Epidermal melanocyte (primary cell): ENCODE data around the gene PSPN.
"Not testable (repeated sequence)": the region's sequence is repeated elsewhere in the genome, so short reads cannot be mapped to it uniquely, and the experiment has no call there.

ENCODE experiments used
- DNase-seq: peaks from one replicate; pipeline ENCODE4 v3.0.0; 2011; ENCODE audit warnings: low spot score; ENCODE audit not compliant: insufficient read length

The PSPN gene

DNA sequence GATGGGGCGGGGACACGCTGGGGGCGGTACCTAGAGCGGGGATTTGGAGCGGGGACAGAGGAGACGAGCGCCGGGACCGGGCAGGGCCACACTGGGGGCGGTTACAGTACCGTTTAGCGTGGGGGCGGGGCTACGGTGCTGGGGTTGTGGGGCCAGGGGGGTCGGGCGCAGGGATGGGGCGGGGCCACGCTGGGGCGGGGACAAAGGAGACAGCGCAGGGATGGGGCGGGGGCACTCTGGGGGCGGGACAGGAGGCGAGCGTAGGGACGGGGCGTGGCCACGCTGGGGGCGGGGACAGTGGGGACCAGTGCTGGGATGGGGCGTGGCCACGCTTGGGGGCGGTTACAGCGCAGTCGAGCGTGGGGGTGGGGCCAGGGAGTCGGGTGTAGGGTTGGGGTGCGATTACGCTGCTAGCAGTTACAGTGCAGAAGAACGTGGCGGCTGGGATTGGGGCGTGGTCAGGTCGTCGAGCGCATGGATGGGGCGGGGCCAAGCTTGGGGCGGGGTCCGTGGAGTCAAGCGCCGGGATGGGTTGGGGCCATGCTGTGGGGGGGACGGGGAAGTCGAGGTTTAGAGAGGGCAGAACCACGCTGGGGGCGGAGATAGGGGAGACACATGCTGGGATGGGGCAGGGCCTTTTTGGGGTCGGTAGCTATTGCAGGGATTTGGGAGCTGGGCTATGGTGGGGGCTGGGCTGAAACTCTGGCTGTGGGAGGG, 2.5 kb downstream of the PSPN start:
- DNase-seq, result peak; percentile 94

DNA sequence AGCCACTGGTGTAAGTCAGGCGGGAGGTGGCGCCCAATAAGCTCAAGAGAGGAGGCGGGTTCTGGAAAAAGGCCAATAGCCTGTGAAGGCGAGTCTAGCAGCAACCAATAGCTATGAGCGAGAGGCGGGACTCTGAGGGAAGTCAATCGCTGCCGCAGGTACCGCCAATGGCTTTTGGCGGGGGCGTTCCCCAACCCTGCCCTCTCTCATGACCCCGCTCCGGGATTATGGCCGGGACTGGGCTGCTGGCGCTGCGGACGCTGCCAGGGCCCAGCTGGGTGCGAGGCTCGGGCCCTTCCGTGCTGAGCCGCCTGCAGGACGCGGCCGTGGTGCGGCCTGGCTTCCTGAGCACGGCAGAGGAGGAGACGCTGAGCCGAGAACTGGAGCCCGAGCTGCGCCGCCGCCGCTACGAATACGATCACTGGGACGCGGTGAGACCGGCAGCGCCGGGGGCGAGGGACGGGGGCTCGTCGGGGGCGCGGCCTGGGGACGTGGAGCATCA, 3.1 kb downstream of the PSPN start, which contains the start of gene ALKBH7:
ALKBH7 (plus strand) TSS at position 201 of the 502 bp plus-strand sequence; CDS start at position 228, 27 bp downstream.
- peak; percentile 86 for DNase-seq

DNA sequence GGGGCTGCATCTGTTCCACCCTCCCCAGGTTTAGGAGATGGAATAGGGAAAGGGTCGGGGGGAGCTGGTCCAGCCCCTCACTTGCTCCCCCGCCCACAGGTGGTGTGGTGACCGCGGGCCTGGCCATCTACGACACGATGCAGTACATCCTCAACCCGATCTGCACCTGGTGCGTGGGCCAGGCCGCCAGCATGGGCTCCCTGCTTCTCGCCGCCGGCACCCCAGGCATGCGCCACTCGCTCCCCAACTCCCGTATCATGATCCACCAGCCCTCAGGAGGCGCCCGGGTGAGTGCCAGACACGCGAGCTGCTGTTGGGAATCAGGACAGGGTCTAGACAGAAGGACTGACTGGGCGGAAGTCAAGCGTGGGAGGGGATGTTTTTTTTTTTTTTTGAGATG, 11.4 kb downstream of the PSPN start:
- DNase-seq, result no peak

DNA sequence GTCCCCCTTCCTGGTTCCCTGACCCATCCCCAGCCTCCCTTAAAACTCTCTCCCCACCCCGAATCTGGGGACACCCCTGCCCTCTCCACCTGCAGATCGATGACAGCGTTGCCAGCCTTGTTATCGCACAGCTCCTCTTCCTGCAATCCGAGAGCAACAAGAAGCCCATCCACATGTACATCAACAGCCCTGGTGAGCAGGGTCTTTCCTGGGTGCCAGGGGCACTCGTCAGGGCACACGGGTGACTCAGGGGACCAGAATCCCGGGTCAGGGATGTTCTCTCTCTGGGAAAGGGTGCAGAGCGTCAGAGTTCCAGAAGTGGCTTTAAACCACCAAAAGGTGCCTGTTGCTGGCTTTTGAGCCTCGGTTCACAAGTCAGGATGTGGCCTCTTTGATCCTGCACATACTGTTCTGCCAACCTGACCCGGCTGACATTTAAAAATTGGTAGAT, 13.4 kb downstream of the PSPN start:
- DNase-seq, result no peak

DNA sequence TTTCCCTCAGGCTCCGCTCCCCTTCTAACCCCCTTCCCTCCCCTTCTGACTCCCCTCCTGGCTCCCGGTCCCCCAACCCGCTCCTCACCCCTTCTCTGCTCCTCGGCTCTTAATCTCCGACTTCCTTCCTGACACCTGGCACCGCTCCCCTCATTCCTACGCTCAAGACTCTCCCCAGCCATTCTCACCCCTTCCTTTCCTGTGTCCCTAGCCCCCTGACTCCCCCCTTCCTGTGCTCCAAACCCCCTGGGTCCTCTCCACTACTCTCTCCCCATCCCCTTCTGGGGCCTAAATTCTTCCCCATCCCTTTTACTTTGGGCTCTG, 13.7 kb downstream of the PSPN start:
- DNase-seq, result no peak

DNA sequence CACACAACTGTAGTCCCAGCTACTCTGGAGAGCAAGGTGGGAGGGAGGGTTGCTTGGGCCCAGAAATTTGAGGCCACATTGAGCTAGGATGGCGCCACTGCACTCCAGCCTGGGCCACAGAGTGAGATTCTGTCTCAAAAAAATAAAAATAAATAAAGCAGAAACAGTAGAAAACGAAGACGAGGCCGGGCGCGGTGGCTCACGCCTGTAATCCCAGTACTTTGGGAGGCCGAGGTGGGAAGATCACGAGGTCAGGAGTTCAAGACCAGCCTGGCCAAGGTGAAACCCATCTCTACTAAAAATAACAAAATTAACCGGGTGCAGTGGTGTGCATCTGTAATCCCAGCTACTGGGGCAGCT, 14.9 kb downstream of the PSPN start:
- DNase-seq, result not testable (repeated sequence)

DNA sequence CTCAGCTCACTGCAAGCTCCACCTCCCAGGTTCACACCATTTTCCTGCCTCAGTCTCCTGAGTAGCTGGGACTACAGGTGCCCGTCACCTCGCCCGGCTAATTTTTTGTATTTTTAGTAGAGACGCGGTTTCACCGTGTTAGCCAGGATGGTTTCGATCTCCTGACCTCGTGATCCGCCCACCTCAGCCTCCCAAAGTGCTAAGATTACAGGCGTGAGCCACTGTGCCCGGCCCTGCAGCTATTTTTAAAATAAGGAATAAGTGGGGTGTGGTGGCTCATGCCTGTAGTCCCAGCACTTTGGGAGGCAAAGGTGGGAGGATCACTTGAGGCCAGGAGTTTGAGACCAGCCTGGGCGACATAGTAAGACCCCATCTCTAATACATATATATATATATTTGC, 15.3 kb downstream of the PSPN start:
- not testable (repeated sequence) for DNase-seq

DNA sequence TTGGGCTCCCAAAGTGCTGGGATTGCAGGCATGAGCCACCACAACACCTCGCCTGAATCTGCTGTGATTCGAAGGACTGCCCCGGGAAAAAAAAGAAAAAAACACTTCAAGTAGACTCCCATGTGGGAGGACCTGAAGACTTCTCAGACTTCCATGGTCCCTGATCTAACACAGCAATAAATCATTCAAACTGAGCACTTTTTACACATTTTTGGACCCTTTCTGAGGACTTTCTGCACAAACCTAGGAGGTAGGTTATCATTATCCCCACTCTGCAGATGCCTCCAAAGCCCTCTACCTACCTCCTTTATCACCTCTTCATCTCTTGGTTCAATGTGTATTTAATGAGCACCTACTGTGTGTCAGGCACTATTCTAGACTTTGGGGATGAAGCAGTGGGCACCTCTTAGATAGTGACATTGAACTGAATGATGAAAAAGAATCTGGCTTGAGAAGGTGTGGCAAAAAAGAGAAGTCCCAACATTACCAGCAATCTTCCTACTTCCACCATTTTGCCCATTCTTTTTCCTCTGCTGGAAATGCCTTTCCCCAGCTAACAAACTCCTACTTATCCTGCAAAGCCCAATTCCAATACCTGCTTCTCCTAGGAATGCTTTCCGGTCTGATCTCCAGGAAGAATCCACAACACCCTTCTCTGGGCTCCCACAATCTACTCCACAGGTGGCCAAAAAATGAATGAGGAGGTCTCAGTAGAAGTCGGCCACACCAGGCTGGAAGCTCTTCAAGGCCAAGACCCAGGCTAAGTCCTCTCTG, 16.0 kb downstream of the PSPN start:
- DNase-seq, result no peak

DNA sequence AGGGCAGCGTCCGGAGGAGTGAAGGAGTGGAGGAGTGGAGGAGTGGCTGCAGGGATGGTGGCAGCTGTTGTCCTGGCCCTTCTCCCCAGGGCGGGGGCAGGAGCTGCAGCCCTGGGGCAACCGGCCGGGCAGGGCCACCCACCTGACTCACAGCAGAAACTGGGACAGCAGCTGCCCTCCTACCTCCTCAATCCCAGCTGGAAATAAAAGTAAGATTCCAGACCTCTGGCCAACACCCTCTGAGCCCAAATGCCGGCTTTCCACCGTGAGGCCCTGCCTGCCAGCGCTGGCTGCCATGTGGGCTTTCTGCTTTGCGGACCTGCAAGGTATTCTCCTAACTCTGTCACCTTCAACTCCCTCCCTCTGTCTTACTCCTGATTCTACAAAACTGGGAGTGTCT, 17.7 kb downstream of the PSPN start:
- DNase-seq, result no peak

DNA sequence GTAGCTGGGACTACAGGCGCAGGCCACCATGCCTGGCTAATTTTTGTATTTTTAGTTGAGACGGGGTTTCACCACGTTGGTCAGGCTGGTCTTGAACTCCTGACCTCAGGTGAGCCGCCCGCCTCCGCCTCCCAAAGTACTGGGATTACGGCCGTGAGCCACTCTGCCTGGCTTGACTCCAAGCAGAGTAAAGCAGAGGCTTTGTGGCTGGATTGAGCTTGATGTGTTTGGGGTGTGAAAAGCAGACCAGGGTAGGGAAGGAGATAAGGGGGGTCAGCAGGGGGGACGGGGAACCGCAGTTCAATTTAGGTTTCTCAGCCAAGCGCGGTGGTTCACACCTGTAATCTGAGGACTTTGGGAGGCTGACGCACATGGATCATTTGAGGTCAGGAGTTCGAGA, 18.6 kb downstream of the PSPN start:
- DNase-seq, result no peak

DNA sequence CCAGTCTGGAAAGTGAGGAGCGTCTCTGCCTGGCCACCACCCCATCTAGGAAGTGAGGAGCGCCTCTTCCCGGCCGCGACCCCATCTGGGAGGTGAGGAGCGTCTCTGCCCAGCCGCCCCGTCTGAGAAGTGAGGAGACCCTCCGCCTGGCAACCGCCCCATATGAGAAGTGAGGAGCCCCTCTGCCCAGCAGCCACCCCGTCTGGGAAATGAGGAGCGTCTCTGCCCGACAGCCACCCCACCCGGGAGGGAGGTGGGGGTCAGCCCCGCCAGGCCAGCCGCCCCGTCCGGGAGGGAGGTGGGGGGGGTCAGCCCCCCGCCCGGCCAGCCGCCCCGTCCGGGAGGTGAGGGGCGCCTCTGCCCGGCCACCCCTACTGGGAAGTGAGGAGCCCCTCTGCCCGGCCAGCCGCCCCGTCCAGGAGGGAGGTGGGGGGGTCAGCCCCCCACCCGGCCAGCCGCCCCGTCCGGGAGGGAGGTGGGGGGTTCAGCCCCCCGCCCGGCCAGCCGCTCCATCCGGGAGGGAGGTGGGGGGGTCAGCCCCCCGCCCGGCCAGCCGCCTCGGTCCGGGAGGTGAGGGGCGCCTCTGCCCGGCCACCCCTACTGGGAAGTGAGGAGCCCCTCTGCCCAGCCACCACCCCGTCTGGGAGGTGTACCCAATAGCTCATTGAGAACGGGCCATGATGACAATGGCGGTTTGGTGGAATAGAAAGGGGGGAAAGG, 20.3 kb downstream of the PSPN start:
- not testable (repeated sequence) for DNase-seq

DNA sequence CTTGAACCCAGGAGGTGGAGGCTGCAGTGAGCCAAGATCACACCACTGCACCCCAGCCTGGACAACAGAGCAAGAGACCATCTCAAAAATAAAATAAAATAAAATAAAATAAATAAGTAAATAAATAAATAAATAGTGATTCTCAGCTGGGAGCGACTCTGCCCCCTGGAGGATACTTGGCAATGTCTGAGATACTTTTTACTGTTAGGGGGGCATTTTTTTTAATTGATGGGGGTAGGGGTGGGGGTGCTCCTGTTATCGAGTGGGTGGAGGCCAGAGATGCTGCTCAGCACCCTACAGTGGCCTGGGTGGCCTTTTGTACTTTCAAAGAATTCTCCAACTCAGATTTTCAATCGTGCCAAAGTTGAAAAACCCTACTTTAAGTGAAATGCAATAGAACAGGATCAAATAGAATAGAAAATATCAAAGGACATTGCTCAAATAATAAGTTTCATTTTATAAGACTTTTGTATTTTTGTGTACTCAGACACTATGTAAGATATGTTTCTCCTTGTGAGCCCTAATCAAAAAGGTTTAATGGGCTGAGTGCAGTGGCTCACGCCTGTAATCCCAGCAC, 21.5 kb downstream of the PSPN start:
- DNase-seq, result no peak

DNA sequence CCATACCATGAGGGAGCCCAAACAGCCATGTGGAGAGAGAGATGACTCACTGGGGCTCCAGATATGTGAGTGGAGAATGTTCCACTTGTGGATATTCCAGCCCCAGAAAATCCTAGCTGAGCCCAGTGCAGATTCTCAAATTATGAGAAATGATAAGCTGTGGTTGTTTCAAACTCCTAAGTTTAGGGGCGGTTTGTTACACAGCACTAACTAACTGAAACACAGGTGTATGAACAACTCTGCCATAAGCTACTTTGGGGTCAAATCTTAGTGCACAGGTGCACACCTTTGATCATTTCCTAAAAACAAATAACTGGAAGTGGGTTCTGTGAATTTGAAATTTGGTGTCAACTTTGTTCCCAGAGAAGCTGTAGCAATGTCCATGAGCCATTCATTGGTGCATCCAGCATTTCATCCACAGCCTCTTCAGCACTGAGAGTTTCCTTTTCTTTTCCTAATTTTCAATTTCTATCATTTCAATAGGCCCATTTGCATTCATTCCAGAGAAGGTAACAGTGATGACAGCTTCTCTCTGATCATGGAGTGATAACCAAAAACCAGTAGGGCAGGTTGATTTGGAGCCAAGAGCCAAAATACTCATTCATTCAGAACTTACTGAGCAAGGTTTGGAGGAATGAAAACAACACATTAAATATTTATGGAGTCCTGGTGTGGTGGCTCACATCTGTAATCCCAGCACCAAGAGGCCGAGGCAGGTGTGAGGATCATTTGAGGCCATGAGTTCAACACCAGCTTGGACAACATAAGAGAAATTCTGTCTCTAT, 23.2 kb downstream of the PSPN start:
- no peak for DNase-seq

DNA sequence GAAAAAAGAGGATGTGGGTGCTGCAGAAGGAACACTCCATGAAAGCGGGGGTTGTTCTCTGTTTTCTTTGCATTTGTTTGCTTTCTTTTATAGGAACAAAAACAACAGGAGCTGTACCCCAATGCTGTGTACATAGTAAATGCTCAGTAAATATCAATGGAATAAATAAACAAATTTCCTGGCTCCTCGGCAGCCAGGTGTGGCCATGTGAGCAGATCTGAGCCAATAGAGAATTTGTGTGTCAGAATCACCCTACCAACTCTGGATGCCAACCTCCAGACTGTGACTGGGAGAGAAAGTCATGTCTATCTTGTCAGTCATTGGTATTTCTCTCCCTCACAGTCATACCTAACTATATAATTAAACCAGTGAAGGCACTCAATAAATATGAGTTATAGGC, 25.0 kb downstream of the PSPN start:
- DNase-seq, result no peak

DNA sequence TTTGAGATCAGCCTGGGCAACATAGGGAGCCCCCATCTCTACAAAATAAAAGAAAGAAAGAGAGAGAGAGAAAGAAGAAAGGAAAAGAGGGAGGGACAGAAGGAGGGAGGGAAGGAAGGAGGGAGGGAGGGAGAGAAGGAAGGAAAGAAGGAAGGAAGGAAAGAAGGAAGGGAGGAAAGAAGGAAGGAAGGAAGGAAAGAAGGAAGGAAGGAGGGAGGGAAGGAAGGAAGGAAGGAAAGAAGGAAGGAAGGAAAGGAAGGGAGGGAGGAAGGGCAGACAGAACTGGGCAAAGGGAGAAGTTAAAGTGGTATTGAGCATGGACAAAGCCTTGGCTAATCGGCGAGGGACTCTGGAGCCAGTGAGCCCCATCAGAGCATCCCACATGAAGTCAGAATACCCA, 26.5 kb downstream of the PSPN start:
- DNase-seq, result not testable (repeated sequence)

DNA sequence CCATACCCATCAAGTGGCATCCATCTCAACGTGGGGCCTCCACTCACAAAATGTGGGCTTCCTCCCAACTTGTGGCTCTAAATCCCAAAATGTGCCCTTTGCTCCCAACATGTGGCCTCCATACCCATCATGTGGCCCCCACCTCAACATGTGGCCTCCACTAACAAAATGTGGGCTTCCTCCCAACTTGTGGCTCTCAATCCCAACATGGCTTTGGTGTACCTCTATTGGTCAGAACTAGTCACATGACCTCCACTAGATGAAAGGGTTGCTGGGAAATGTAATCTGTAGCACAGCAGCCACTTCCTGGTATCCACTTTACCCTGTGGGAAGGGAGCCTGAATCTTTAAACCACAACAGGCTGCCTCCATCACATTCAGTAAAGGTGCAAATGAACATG, 32.3 kb downstream of the PSPN start:
- DNase-seq, result no peak

DNA sequence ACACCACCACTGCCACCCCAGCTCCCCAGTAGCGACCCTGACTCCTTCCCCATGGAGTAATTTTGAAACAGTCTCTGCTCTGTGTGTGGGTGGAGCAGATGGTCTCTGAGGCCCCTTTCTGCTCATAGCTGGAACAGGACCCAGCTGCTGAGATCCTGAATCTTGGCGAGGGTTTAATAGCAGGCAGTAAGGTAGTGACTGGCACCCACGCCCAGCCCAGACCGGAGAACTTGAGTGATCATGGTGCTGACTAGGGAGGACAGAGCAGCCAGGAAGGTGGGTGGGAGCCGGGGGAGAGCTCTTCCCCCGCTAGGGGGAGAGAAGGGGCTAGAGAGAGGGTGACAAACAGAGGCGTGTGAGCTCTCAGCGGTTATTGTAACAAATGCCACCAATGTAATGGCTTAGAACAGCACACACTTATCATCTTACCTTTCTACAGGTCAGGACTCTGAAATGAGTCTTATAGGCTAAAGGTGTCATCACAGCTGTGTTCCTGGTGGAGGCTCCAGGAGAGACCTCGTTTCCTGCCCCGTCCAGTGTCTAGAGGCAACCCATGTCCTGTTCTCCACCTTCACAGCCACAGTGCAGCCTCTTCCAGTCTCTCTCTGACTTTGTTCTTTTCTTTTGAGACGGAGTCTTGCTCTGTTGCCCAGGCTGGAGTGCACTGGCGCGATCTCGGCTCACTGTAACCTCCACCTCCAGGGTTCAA, 35.1 kb downstream of the PSPN start:
- no peak for DNase-seq

DNA sequence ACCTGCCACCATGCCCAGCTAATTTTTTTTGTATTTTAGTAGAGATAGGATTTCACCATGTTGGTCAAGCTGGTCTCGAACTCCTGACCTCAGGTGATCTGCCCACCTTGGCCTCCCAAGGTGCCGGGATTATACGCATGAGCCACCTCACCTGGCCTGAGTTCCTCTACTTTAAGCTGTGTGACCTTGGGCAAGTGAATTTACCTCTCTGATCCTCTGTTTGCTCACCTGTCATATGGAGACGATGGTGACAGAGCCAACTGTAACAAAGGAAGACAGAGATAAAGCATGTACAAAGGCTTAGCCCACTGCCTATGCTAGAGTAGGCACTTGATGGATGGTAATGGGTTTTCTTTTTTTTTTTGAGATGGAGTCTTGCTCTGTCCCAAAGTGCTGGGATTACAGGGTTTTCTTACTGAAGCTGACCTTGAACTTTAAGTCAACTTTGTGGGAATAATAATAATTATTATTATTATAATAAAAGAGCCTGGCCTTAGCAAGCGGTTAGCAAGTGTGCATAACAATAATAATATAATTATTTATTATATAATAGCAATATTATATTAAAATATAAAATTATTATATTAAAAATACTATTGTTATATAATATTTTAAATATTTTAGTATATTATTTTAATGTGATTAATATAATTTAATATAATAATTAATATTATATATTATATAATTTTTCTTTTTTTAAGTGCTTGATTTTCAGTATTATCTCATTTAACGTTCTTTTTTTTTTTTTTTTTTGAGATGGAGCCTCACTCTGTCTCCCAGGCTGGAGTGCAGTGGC, 41.0 kb downstream of the PSPN start:
- DNase-seq, result no peak

DNA sequence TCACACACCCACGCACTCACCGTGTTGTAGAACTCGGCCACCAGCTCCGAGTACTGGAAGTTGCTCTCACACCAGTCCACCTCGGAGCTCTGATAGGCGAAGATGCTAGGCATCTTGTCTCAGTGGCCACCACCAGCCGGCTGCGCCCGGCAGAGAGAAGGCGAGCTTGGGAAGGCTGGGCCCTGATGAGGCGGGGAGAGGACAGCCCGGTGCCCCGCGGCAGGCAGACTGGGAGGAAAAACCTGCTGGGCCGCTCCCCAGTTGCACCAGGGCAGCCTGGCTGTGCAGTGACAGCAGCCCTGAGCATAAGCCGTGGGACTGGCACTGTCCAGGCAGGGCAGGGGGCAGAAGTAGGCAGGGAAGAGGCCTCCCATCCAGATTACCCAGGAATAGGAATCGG, 42.3 kb downstream of the PSPN start, which contains the start of gene ACER1:
ACER1 (minus strand) TSS at position 174 of the 400 bp plus-strand sequence; CDS start at position 113, 61 bp downstream.
- DNase-seq, result no peak
